HCT116 (cell line): ENCODE data around the gene ARVCF.

Experiments
- EZH2 ChIP-seq: fragments of 200-600 bp; sonication (generic); IDR thresholded peaks from 2 replicates; pipeline ENCODE4 v1.6.1; 2017; ENCODE audit warnings: antibody characterized with exemption, mixed run types
- EZH2phosphoT487 ChIP-seq: fragments of 200-600 bp; IDR thresholded peaks from 2 replicates; pipeline ENCODE4 v1.6.1; 2018; ENCODE audit warnings: antibody characterized with exemption, borderline replicate concordance
- POLR2A ChIP-seq: IDR thresholded peaks from 2 replicates; pipeline ENCODE4 v1.7.0; 2011; ENCODE audit warnings: borderline replicate concordance; ENCODE audit not compliant: insufficient read depth, insufficient read length; ENCODE audit errors: extremely low read depth
- POLR2AphosphoS5 ChIP-seq: IDR thresholded peaks from 2 replicates; pipeline ENCODE4 v1.6.1; 2011; ENCODE audit warnings: mild to moderate bottlenecking, low read depth, low read length, moderate library complexity
- TF ChIP-seq, protein P1 (sequence below), 3 experiments: fragments of 200-600 bp in 1 of 3; sonication (generic) in 1 of 3; IDR thresholded peaks in 2 of 3; conservative IDR thresholded peaks in 1 of 3; 2 replicates each; pipeline ENCODE4 v1.5.1; 2012 to 2017; ENCODE audit warnings: low read depth in 2 of 3, low read length in 2 of 3, antibody characterized with exemption in 1 of 3, borderline replicate concordance in 1 of 3, control low read depth in 1 of 3, mild to moderate bottlenecking in 1 of 3, mixed read lengths in 1 of 3, mixed run types in 1 of 3, moderate library complexity in 1 of 3; ENCODE audit not compliant: insufficient read depth in 1 of 3
- TF ChIP-seq, protein P2 (sequence below): IDR thresholded peaks from 2 replicates; pipeline ENCODE4 v1.6.1; 2011; ENCODE audit warnings: mild to moderate bottlenecking, low read length, moderate library complexity; ENCODE audit not compliant: insufficient replicate concordance; ENCODE audit errors: extremely low read depth

DNA sequence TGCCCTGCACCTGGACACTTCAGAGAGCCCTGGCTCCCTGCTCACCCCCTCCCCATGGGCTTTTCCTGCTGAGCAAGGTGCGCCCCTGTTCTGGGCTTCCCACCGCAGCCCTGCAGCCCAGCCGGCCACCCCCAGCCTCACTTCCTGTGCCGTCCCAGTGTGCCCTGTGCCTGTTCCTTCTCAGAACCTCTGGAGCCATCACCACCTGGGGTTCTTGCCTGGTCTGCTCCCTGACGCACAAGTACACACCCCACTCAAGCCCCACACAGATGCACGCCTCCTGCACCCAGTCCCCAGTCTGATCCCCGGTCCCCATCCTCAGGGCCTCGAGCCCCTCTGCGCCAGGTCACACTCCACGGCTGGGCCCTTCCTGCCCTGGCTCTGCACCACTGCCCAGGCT, 39.5 kb upstream of the ARVCF start:
- TF ChIP-seq, protein P1, sequence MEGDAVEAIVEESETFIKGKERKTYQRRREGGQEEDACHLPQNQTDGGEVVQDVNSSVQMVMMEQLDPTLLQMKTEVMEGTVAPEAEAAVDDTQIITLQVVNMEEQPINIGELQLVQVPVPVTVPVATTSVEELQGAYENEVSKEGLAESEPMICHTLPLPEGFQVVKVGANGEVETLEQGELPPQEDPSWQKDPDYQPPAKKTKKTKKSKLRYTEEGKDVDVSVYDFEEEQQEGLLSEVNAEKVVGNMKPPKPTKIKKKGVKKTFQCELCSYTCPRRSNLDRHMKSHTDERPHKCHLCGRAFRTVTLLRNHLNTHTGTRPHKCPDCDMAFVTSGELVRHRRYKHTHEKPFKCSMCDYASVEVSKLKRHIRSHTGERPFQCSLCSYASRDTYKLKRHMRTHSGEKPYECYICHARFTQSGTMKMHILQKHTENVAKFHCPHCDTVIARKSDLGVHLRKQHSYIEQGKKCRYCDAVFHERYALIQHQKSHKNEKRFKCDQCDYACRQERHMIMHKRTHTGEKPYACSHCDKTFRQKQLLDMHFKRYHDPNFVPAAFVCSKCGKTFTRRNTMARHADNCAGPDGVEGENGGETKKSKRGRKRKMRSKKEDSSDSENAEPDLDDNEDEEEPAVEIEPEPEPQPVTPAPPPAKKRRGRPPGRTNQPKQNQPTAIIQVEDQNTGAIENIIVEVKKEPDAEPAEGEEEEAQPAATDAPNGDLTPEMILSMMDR (IDR thresholded peaks at IDR 0.05 in 2 of 3, conservative IDR thresholded peaks at IDR 0.05 in 1 of 3; ENCODE audit: borderline replicate concordance in 1 of 3, insufficient read depth in 1 of 3, low read depth in 2 of 3, low read length in 2 of 3), result no peak
- no peak for TF ChIP-seq EZH2
- TF ChIP-seq, protein P2, sequence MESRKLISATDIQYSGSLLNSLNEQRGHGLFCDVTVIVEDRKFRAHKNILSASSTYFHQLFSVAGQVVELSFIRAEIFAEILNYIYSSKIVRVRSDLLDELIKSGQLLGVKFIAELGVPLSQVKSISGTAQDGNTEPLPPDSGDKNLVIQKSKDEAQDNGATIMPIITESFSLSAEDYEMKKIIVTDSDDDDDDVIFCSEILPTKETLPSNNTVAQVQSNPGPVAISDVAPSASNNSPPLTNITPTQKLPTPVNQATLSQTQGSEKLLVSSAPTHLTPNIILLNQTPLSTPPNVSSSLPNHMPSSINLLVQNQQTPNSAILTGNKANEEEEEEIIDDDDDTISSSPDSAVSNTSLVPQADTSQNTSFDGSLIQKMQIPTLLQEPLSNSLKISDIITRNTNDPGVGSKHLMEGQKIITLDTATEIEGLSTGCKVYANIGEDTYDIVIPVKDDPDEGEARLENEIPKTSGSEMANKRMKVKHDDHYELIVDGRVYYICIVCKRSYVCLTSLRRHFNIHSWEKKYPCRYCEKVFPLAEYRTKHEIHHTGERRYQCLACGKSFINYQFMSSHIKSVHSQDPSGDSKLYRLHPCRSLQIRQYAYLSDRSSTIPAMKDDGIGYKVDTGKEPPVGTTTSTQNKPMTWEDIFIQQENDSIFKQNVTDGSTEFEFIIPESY, result no peak
- TF ChIP-seq POLR2AphosphoS5, result no peak
- no peak for TF ChIP-seq EZH2phosphoT487
- no peak for TF ChIP-seq POLR2A
